Measurements from ENCODE around the gene LAPTM4A.
"Not testable (repeated sequence)": the region's sequence is repeated elsewhere in the genome, so short reads cannot be mapped to it uniquely, and the experiment has no call there.

Gene LAPTM4A

DNA sequence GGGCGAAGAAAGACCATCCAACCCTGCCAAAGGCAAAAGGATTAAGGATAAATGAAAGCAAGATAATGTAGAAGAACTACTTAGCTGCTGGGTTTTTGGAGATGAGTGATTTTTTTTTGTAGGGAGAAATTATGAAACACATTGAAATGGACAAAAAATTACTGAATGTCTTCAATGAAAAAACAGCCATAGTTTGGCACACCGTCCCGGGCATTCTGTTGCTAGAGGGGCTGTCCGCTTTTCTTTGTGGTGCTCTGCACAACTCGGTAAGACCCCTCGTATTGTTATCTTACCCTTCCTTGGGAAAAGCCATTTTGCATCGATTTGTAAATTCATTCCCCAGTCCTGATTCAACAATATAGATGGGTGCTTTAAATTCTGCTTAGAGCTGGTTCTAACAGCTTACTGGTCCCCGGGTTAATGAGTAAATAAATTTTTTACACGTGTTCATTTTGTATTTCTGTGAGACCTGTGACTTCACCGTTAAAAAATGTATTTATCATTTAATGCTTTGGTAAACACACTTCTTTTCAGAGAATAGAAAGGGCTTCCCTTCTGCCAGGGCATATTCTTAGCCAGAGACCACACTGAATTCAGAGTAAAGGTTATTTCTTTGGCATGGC, 912 bp upstream of the LAPTM4A start:
- DNase-seq: peak in 1 of 56 donors; percentile 25

DNA sequence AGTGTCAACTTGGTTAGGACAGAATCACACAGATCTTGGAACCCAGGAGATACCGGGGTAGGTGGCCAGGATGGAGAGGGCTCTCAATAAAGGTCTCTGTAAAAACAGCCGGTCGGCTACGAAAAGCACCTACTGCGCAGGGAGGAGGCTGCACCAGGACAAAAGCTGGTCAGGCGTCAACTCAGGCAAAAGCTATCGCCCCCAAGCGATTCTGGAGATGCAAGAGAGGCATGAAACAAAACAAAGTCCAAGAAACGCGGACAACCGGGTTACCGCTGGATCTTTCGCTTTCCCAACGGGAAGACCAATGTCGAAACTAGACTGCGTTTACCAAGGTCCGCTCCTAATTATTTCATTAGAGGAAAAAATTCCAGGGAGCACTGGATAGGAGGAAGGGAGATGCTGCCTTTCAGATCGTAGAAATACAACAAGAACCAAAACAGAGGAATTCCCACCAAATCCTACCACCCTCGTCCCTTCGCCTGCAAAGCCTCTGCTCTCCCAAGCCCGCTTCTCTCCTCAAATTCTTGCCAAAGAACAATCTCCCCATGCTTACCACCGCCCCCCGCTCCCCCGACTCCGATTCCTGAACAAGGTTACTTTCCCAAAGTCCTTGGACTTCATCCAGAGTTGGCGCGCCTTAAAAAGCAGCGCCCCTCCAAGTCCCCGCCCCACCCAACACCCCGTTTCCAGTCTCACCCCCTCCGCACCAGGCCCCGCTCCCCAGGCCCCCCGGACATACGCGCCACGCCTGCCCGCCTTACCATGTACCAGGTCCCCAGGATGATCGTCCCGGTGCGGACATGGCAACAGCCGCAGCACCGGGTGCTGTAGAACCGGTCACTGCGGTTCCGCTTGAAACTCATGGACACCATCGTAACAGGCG, 539 bp downstream of the LAPTM4A start:
- peak in 36 of 56 donors; percentile 4 to 69 (median 38) for DNase-seq

DNA sequence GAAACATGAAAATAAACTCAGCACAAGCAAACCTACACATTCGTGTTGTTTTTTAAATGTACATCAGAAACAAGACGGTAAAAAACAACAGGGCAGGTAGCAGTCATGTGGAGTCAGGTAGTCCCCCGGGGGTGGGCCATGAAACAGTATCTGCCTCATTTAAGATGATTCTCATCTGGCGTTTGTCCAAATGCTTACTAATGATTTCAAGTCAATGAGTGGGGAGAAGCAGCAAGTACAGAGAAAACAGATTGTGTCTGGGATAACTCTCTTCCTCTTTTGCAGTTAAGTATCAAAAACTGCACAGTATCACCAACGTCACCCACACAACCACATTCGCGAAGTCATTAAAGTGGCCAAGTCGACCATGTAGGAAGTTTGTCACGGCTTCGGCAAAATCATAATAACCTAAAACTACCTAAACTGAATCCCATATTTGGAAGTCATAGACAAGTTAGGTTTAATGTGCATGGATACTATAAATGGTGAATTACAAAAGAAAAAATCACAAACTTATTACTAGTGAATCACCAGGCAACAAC, 1.3 kb downstream of the LAPTM4A start:
- peak in 3 of 56 donors; percentile 4 to 26 (median 8) for DNase-seq

DNA sequence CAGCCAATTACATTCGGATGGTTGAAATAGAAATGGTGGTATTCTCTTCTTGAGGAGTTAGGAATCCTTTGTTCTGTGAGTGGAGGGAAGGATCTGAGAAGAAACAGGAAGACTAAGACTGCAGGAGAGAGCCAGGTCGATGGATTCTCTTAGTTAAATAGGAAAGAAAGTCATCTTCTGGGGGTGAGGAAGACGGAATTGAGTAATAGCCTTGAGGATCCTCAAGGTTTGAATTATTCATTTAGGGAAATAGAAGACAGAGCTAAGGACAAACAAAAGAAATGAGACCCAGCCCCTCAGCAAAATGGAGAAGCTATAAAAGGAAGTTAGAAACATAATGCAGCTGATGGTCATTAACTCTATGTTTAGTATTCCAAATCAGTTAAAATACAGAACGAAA, 1.8 kb downstream of the LAPTM4A start:
- DNase-seq: no peak

DNA sequence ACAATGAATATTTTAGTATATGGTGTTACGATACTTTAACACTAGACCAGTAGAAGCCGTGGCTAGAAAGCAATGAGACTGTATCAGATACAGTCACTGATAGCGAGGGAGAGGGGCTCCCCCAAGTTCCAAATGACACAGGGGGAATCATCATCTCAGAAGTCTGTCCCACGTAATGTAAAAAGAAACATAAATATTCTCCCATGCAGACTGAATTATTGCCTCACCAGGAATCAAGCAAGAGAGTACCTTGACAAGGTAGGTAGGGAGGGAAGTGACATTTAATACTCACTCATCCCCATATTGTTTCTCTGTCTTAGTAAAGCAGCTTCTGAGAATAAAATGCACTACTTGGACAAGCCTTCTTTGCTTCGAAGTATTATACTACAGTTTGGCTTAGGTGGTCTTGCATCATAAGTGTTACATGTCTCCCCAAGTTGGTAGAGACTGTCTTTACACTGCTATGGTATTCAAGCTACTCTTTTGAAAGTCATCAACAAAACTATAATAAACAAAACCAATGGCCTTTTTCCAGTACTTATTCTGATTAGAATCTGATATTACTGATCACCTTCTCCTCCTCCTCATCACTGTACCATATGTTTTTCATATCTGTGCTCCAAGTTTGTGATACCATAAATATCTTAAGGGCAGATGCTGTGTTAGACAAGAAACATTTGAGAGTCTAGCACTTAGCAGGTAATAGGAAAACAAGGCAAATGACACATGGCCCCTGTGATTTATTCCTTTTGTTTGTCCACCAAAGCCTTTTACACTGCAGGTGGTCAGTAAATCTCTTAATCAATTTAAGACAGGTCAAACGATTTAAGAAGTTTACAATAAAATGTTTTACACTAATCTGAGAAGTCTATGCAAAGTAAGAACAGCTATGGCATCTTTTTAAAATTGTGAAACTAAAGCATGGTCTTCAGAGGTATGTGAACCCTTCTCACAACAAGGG, 2.7 kb downstream of the LAPTM4A start:
- no peak for DNase-seq

DNA sequence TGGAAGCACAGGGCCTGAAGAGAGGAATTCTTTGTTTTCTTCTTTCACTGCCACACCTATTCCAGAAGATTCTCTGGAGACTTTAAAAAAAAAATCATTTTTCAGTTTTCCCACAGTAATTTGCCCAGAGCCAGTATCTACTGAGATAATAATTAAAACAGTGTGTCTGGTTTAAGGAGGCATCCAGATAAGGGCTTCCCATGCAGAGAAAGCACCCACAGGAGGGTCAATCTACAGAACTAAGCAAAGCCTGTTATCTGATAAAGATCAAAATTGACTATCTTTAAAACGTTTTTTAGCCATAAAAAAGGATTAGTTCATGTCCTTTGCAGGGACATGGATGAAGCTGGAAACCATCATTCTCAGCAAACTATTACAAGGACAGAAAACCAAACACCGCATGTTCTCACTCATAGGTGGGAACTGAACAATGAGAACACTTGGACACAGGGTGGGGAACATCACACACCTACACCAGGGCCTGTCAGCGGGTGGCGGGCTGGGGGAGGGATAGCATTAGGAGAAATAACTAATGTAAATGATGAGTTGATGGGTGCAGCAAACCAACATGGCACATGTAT, 5.6 kb downstream of the LAPTM4A start:
- DNase-seq: not testable (repeated sequence)

DNA sequence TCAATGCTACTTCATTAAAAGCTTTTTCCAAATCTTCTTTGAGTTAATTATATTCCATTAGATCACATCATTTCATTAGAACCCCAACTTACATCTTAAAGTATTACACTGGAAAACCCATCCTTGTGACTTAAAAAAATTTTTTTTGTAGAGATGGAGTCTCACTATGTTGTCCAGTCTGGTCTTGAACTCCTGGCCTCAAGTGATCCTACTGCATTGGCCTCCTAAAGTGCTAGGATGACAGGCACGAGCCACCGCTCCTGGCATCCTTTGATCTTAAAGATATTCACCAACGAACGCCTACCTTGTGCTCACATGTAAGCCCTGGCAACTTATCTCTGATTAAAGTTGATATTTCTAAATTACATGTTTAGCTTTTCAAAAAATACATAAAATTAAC, 6.7 kb downstream of the LAPTM4A start:
- DNase-seq: no peak

DNA sequence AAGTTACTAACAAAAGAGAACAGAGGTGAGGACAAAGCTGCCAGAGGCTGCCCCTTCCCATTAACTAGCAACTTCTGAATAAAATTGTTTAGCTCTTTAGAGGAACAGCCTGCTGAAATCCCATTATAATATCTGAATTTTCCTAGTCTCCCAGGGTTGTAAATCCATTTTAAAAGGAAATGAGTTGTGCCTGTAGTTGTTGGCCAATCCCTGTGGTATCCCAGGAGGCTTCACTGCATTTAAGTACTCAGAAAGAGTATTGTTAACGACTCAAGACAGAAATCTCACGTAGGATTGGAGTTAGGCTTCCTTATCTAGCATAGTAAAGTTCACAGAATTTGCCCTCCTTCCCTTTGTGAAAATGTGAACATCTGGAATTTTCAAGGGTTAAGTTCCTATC, 8.9 kb downstream of the LAPTM4A start:
- no peak for DNase-seq

DNA sequence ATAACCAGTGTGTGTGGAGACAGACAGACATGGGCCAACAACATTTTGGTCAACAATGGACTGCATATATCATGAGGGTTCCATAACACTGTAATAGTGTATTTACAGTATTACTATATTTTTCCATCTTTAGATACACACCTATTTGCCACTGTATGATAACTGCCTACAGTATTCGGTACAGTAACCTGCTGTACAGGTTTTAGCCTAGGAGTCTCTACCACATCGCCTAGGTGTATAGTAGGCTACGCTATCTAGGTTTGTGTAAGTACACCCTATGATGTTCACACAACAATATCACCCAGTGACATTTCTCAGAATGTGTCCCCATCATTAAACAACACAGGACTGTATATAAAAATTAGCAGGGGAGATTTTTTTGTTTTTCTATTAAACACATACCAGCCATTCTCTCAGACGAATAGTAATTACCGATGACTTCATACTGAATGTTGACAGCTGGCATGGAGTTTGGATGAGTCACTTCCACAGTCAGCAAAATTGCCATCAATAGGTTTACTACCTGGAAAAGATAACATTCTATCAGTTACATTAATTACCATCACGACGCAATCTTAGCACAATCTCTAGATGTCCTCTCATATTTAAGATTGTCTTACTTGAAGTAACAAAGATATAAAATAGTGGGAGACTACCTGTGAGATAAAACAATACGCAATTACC, 10.8 kb downstream of the LAPTM4A start:
- no peak for DNase-seq

DNA sequence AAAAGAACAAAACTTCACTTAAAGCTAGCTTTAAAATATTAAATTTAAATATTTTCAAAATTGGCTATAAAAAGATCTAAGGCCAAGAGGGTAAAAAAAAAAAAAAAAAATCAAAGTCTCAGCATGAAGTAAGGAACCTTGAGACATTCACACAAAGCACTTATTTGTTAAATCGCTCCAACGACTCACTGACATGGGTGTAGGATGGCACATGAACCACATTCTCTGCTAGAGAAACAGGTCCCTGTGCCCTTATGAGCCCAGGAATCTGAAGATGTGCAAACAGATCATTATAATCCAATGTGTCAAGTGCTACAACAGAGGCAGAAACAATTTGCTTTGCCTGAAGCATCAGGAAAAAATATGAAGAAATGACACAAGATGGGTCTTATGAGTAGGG, 13.8 kb downstream of the LAPTM4A start:
- no peak for DNase-seq

DNA sequence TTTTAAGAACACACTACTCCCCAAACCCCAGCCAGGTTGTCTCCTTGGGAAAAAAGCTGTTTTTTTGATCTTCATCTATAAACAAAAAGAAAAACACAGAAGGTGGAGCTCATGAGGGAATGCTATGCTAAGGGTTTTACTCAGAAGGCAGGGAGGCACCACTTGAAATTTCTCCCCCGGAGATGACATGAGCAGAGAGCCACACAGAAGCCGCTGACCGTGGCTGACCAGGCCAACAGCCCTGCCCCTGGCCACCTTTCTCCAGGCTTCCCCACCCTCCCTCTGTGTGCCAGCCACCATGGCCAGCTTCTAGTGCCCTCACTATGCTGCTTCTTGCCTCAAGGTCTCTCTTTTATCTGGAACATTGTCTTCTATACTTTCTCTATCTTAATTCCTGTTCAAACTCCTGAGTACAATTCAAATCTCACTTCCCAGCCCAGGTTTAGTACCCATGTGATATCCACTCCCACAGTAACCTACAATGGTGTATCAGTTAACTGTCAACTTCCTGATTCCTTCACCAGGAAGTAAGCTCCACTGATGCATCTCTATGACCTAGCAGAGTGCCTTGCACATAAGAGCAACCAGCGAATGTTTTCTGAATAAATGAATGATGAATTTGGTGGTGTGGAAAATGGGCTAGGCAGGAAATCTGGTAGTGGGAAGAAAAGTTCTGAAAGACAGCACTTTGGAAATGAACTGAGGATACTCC, 15.3 kb downstream of the LAPTM4A start:
- DNase-seq: no peak

DNA sequence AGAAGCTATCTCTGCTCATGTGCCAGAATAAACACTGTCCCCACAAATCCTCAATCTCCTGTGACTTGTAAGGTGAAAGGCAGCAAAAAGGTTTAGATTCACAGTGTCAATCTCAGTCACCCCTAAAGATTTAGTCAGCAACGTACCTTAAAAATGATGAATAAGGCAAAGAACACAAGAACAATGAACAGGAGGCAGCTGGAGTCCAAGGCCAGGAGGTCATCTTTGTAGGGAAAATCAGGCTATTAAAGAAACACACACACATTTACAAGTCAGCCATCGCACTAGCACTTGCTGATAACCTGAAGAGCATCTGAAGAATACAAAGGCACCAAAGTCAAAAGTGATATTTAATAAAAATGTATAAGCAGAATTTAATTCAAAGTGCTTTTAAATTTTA, 16.6 kb downstream of the LAPTM4A start:
- no peak for DNase-seq

DNA sequence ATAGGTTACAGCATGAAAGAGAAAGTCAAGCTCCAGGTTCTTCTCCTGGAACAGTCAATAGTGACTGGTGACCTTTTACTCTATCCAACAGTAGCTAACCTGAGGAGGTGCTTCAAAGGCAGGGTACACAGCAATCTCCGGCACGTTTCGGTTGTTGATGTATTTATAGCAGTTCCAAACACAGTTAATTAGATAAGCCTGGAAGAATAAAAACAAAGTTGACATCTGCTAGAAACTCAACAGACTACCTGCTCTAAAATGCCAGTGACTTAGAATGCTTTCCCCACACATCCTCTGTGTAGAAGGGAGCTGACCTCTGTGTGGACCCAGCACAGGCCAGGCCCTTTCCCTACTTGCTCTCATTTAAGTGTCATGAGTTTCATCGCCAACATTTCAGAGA, 17.2 kb downstream of the LAPTM4A start:
- no peak for DNase-seq

DNA sequence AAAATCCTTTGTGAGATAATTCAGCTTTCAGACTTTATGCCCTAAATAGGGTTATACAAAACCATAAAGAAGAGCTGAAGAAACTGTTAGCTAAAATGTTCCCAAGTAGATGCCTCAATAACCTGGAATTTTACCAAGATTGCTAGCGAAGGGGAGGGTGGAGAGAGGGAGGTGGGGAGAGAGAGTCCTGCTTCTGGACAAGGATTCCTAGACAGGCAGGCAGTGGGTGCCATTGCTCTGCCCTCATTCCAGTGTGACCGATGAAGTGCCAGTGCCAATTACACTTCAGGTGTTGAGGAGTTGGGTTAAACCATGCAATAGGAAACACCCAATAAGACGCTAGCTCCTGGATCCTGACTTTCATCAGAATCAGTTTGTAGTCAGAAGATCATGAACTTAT, 18.1 kb downstream of the LAPTM4A start:
- no peak for DNase-seq

DNA sequence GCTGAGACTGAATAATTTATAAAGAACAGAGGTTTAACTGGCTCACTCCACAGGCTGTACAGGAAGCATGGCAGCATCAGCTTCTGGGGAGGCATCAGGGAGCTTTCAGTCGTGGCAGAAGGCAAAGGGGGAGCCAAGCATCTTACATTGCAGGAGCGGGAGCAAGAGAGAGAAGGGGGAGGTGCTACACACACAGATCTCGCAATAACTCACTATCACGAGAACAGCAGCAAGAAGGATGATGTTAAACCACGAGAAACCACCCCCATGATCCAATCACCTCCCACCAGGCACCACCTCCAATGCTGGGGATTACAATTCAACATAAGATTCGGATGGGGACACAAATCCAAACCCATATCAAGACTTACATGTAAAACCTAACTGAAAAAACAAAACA, 21.2 kb downstream of the LAPTM4A start:
- no peak for DNase-seq

DNA sequence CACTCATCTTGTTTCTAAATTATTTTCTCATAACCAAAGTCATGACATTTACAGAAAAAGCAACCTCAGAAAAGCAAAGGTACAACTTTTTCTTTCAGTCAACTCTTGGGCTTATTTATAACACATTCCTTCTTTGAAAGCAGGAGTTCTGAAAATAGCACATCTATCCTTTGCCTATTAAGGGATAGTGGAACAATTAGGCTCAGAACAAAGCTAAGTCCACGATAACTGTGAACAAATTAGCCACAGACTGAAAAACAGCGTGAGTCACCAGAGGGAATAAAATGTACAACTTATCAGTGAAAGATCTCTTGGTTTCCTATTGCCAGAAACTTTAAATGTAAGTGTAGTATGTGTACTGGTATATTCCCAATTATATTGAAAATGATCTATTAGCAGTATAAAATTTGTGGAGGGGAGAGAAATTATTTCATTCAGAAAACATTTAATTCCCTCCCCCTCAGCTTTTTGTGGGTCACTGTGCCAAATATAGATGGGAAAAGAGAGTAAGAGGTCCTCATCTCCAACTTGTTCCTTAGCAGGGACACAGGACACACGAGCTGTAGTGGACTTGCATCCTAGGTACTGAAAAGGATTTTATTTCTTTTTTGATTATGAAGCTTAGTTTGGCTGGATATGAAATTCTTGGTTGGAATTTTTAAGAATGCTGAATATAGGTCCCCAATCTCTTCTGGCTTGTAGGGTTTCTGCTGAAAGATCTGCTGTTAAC, 23.6 kb downstream of the LAPTM4A start:
- DNase-seq: no peak

DNA sequence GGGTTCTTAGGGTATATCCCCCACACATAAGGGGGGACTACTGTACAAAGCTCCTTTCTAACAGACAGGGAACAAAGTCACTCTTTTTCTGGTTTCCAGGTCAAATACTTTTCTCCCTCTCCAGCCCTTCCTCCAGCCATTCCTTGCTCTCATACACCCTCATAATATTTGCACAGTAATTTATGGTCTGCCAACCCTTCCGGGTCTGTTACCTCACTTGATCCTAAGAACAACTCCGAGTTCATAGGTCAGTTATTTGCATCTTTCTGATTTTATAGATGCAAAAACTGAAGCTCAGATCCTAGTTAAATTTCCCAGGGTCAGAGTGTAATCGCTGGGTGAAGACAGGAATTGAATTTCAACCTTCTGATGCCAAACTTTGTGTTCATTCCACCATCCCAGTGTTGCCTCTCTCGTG, 24.2 kb downstream of the LAPTM4A start:
- no peak for DNase-seq

DNA sequence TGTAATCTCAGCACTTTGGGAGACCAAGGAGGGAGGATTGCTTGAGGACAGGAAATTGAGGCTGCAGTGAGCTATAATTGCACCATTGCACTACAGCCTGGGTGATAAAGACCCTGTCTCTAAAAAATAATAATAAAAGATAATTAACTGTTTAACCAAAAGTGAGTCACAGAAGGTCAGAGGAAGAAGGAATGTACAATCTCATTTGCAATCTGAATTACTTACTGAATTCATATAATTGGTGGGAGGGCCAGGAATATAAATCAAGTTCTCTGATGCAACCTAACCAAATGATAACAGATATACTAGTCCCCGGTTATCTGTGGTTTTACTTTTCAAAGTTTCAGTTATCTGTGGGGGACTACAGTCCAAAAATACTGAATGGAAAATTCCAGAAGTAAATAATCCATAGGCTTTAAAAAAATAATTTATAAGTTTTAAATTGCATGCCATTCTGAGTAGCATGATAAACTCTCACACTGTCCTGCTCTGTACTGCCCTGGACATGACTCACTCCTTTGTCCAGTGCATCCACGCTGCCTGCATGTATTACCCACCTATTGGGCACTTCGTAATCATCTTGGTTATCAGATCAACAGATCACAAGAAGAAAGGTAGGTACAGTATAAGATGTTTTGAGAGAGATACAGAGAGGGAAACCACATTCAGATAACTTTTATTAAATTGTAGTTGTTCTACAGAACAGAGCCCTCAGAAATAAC, 26.2 kb downstream of the LAPTM4A start:
- DNase-seq: no peak
